Lung (tissue), 12 donors: Measurements from ENCODE around the gene PCMTD2. TPM values are rescaled to one million over a fixed set of nuclear protein-coding genes. Genes with fewer than 3 reads are reported as not detected.

Experiments used
- ATAC-seq: fragments of 200-7000 bp; cut with Tn5 transposase; one replicate; pipeline ENCODE4 v1.9.1; 2020; ENCODE audit warnings: moderate number of reproducible peaks; ENCODE audit not compliant: insufficient read depth, low FRiP score
- DNase-seq, 3 donors: peaks; one replicate each; pipeline ENCODE4 v3.0.0-alpha.2; 2013 to 2017
- H3K27ac ChIP-seq, 2 donors: one replicate each; pipeline ENCODE4 v1.5.1; 2013; ENCODE audit warnings: mild to moderate bottlenecking in 2 of 2, moderate library complexity in 2 of 2, control low read depth in 1 of 2, inconsistent platforms in 1 of 2, low read depth in 1 of 2, low read length in 1 of 2
- H3K27me3 ChIP-seq, 3 donors: one replicate each; pipeline ENCODE4 v1.5.1; 2013; ENCODE audit warnings: low read length in 2 of 3; ENCODE audit not compliant: control insufficient read depth in 3 of 3, insufficient read depth in 3 of 3
- H3K36me3 ChIP-seq, 4 donors: one replicate each; pipeline ENCODE4 v1.5.1; 2013; ENCODE audit warnings: low read length in 4 of 4, mild to moderate bottlenecking in 1 of 4, moderate library complexity in 1 of 4; ENCODE audit not compliant: control insufficient read depth in 4 of 4, insufficient read depth in 4 of 4
- H3K4me1 ChIP-seq, 5 donors: one replicate each; pipeline ENCODE4 v1.5.1; 2013; ENCODE audit warnings: low read length in 5 of 5, mild to moderate bottlenecking in 2 of 5, moderate library complexity in 1 of 5; ENCODE audit not compliant: control insufficient read depth in 5 of 5, insufficient read depth in 5 of 5
- H3K4me3 ChIP-seq: one replicate; pipeline ENCODE4 v1.5.1; 2013; ENCODE audit warnings: mild to moderate bottlenecking, control low read depth, moderate library complexity
- H3K9ac ChIP-seq, 2 donors: one replicate each; pipeline ENCODE4 v1.5.1; 2013; ENCODE audit warnings: low read length in 2 of 2, control low read depth in 1 of 2; ENCODE audit not compliant: insufficient read depth in 1 of 2
- H3K9me3 ChIP-seq, 4 donors: one replicate each; pipeline ENCODE4 v1.5.1; 2013; ENCODE audit warnings: low read length in 3 of 4, mild to moderate bottlenecking in 1 of 4, moderate library complexity in 1 of 4; ENCODE audit not compliant: control insufficient read depth in 4 of 4, insufficient read depth in 3 of 4
- CTCF ChIP-seq: IDR thresholded peaks from 2 replicates; pipeline ENCODE4 v1.5.1; 2012; ENCODE audit warnings: mild to moderate bottlenecking; ENCODE audit errors: control extremely low read depth, extremely low read depth
- WGBS, 2 donors: extraction: QIAGEN DNeasy Blood & Tissue Kit; methylation state at CpG; one replicate each; pipeline ENCODE4 v1.1.7; 2013; 5-methylcytosine and 5-hydroxymethylcytosine counted together
- polyA plus RNA-seq, 2 donors: library from polyadenylated mRNA; stranded (reverse); fragments of 200-250 nt; gene quantifications; one replicate each; pipeline ENCODE4 v1.2.1, GENCODE V29; 2013
- total RNA-seq, 2 donors: library from RNA; depleted of rRNA in 1 of 2; stranded (reverse); fragments of >200 nt in 1 of 2; gene quantifications; one replicate each; pipeline ENCODE4 v1.2.1, GENCODE V29; 2014 to 2021
- donor health status: control.
- donor health status: control.
- donor health status: Bipolar disorder and iron deficiency.
- donor health status: healthy.
- donor health status: DM: yes; HTN: yes; CAD: no.

Gene PCMTD2
- total and polyA plus RNA-seq, 4 donors = 16.5 to 123 (median 25.2) TPM

GRCh38 chr20:64271636-64272035 is 16.1 kb downstream of the PCMTD2 start:
- WGBS, 2 donors = 92 to 93% methylated on average over 11 of the region's 11 CpGs
- peaks cover 6 to 19% (median 11%) of the 10 kb centered on the region in 4 donors for H3K36me3 ChIP-seq
- no peak for DNase-seq
- no peak for ATAC-seq
- no peak overlapping the region for H3K27ac ChIP-seq
- no peak for TF ChIP-seq CTCF
- peaks cover 0 to 6% (median 0%) of the 10 kb centered on the region in 5 donors for H3K4me1 ChIP-seq
- H3K27me3 ChIP-seq = no peaks in the 10 kb centered on the region
- H3K9me3 ChIP-seq = no peaks in the 10 kb centered on the region
- no peak overlapping the region for H3K9ac ChIP-seq
- H3K4me3 ChIP-seq = no peak overlapping the region

GRCh38 chr20:64273109-64273508 is 17.6 kb downstream of the PCMTD2 start:
- H3K4me1 ChIP-seq = peaks cover 0 to 6% (median 0%) of the 10 kb centered on the region in 5 donors
- no peak overlapping the region for H3K27ac ChIP-seq
- no peaks in the 10 kb centered on the region for H3K9me3 ChIP-seq
- H3K4me3 ChIP-seq = no peak overlapping the region
- H3K36me3 ChIP-seq = peaks cover 6 to 17% (median 13%) of the 10 kb centered on the region in 4 donors
- no peak for DNase-seq
- no peak for TF ChIP-seq CTCF
- WGBS, 2 donors = 94 to 95% methylated on average over 19 of the region's 19 CpGs
- ATAC-seq = no peak
- no peak overlapping the region for H3K9ac ChIP-seq
- no peaks in the 10 kb centered on the region for H3K27me3 ChIP-seq

GRCh38 chr20:64276817-64277216 is 21.3 kb downstream of the PCMTD2 start:
- Histone ChIP-seq H3K4me1 (no peaks in the 10 kb centered on the region), H3K27me3 (no peaks in the 10 kb centered on the region), H3K9me3 (no peaks in the 10 kb centered on the region), H3K27ac (no peak overlapping the region), H3K4me3 (no peak overlapping the region), H3K36me3 (peaks cover 0 to 10% (median 9%) of the 10 kb centered on the region in 4 donors), H3K9ac (no peak overlapping the region)
- WGBS, 2 donors = 94 to 95% methylated on average over 7 of the region's 7 CpGs
- no peak for DNase-seq
- TF ChIP-seq CTCF = no peak
- ATAC-seq = no peak
